ENCODE measurements around the gene CLINT1.

CLINT1 gene

GRCh38 chr5:157819502-157820115 is 39.3 kb downstream of the CLINT1 start:
- no peak for DNase-seq

GRCh38 chr5:157818368-157818767 is 40.6 kb downstream of the CLINT1 start:
- DNase-seq: no peak

- DNase-seq: no peak
These were observed 41.0 kb downstream of the CLINT1 start for GRCh38 chr5:157817928-157818327.

GRCh38 chr5:157817387-157817702 is 41.6 kb downstream of the CLINT1 start:
- DNase-seq: no peak

- no peak for DNase-seq
These were observed 42.1 kb downstream of the CLINT1 start for GRCh38 chr5:157816682-157817386.

GRCh38 chr5:157812086-157812485 is 46.9 kb downstream of the CLINT1 start:
- no peak for DNase-seq

GRCh38 chr5:157808043-157808442 is 50.9 kb downstream of the CLINT1 start:
- DNase-seq: no peak

- DNase-seq: no peak
These were observed 56.2 kb downstream of the CLINT1 start for GRCh38 chr5:157802736-157803135.

- DNase-seq: no peak
These were observed 58.8 kb downstream of the CLINT1 start for GRCh38 chr5:157800137-157800536.

- DNase-seq: no peak
These were observed 59.4 kb downstream of the CLINT1 start for GRCh38 chr5:157799578-157799977.

GRCh38 chr5:157793301-157793700 is 65.6 kb downstream of the CLINT1 start:
- no peak for DNase-seq

GRCh38 chr5:157785801-157786200 is 73.1 kb downstream of the CLINT1 start:
- DNase-seq: no peak

GRCh38 chr5:157779221-157779620 is 79.7 kb downstream of the CLINT1 start:
- no peak for DNase-seq

- no peak for DNase-seq
These were observed 80.7 kb downstream of the CLINT1 start for GRCh38 chr5:157778121-157778805.

- DNase-seq: no peak
These were observed 86.8 kb downstream of the CLINT1 start for GRCh38 chr5:157772127-157772526.

- no peak for DNase-seq
These were observed 88.3 kb downstream of the CLINT1 start for GRCh38 chr5:157770665-157771064.

GRCh38 chr5:157767689-157768088 is 91.3 kb downstream of the CLINT1 start:
- no peak for DNase-seq

- DNase-seq: no peak
These were observed 92.0 kb downstream of the CLINT1 start for GRCh38 chr5:157766902-157767301.

- no peak for DNase-seq
These were observed 92.5 kb downstream of the CLINT1 start for GRCh38 chr5:157766442-157766841.

- no peak for DNase-seq
These were observed 94.4 kb downstream of the CLINT1 start for GRCh38 chr5:157764531-157764930.

GRCh38 chr5:157761690-157762621 is 97.0 kb downstream of the CLINT1 start:
- no peak for DNase-seq

- no peak for DNase-seq
These were observed 100.2 kb downstream of the CLINT1 start for GRCh38 chr5:157758706-157759105.

- DNase-seq: no peak
These were observed 102.8 kb downstream of the CLINT1 start for GRCh38 chr5:157756122-157756521.
